ENCODE measurements around the gene PTGES. TPM values are rescaled to one million over a fixed set of nuclear protein-coding genes. Genes with fewer than 3 reads are reported as not detected.
"Not testable (repeated sequence)": the region's sequence is repeated elsewhere in the genome, so short reads cannot be mapped to it uniquely, and the experiment has no call there.

Gene PTGES
- total RNA-seq, 1 donor from 2014 or later = 0.12 TPM

DNA sequence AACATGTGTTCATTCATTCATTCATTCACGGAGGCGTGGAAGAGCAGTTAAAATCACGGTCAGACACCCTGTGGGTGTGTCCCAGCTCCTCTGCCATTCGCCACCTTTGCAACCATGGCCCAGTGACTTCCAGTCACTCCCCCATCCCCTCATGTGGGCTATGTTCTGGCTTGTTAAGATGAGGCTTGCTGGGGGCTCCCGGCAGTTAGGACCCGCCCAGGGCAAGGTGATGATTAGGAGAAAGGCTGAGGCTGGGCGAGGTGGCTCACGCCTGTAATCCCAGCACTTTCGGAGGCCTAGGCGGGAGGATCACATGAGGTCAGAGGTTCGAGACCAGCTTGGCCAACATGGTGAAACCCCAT, 24.9 kb upstream of the PTGES start:
- Mint-ChIP-seq H3K27me3 (peaks cover 18% of the 10 kb centered on the region), H3K4me3 (peak overlapping the region; percentile 58), H3K36me3 (ENCODE audit: low read depth) (no peaks in the 10 kb centered on the region), H3K9me3 (no peaks in the 10 kb centered on the region), H3K27ac (peak overlapping the region; percentile 53), H3K4me1 (peaks cover 12% of the 10 kb centered on the region)
- intact Hi-C loops (cut with micrococcal nuclease) = no loop called here
- DNase-seq = no peak

DNA sequence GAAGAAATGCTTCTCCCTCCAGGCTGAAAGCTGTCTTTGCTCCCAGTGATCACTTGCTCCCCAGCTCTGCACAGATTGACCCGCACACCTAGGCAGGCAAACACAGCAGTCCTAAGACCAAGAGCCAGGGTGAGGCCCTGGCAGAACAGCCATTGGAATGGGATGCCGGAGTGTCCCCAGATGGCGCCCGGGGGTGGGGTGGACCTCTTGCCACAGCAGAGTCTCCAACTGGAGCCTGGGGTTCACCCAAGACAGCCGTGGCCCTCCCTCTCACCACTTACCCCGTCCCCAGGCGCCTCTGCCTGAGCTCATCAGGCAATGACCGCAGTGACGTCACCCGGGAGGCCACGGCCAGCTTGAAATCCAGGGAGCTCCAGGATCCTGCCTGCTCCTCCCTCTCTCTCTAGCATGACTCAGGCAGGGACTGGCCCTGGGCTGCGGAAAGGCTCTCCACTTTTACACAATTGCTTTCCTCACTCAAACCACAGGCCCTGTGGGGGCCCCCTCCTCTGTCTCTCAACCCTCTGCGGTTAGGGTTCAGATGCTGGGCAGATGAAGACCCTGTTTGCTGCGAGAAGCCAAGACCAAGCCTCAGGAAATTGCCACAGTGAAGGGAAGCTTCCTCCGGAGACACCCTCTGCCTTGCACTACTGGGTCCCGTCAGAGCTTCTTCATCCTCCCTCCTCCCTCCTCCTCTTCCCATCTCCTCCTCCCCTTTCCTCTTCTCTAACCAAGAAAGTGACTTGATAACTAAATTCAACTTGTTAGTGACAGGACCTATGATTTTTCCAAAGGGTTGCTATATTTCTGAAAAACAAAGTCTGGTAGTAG, 24.3 kb upstream of the PTGES start:
- no peaks in the 10 kb centered on the region for H3K9me3 Mint-ChIP-seq
- H3K36me3 Mint-ChIP-seq (ENCODE audit: low read depth) = no peaks in the 10 kb centered on the region
- peak; percentile 80 for DNase-seq
- intact Hi-C loops (cut with micrococcal nuclease) = no loop called here
- H3K4me1 Mint-ChIP-seq = peaks cover 12% of the 10 kb centered on the region
- H3K27me3 Mint-ChIP-seq = peaks cover 18% of the 10 kb centered on the region
- peak overlapping the region; percentile 58 for H3K4me3 Mint-ChIP-seq
- H3K27ac Mint-ChIP-seq = peak overlapping the region; percentile 53

DNA sequence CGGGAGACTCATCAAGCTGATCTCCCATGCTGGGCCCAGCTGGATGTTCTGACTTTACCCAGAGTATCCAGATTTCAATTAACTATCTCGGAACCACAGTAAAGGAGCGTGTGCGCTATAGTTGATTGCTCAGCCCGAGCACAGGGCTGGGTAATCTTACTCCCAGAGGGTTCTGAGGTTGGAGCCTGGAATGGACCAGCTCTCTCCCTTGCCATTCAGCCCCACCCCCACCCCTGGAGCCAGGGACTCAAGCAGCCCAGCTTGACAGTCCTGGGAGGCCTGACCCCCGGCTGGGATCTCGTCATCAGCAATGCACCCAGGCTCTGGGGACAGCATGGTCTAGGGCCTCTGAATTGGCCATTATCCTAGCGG, 23.7 kb upstream of the PTGES start:
- peaks cover 18% of the 10 kb centered on the region for H3K27me3 Mint-ChIP-seq
- no peak overlapping the region for H3K27ac Mint-ChIP-seq
- peaks cover 12% of the 10 kb centered on the region for H3K4me1 Mint-ChIP-seq
- no peaks in the 10 kb centered on the region for H3K36me3 Mint-ChIP-seq (ENCODE audit: low read depth)
- DNase-seq = no peak
- no peaks in the 10 kb centered on the region for H3K9me3 Mint-ChIP-seq
- H3K4me3 Mint-ChIP-seq = no peak overlapping the region
- intact Hi-C loops (cut with micrococcal nuclease) = no loop called here

DNA sequence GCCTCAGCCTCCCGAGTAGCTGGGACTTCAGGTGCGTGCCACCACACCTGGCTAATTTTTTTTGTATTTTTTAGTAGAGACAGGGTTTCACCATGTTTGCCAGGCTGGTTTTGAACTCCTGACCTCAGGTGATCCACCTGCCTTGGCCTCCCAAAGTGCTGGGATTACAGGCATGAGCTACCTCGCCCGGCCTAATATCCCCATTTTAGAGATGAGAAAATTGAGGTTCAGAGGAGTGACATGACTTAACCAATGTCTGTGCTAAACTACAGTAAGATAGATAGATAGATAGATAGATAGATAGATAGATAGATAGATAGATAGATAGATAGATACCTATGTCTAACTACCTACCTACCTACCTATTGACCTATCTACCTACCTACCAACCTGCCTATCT, 23.3 kb upstream of the PTGES start:
- H3K27me3 Mint-ChIP-seq = peaks cover 18% of the 10 kb centered on the region
- DNase-seq; H3K9me3 Mint-ChIP-seq; H3K36me3 Mint-ChIP-seq (ENCODE audit: low read depth); intact Hi-C loops (cut with micrococcal nuclease); H3K4me3 Mint-ChIP-seq; H3K27ac Mint-ChIP-seq: not testable (repeated sequence)
- H3K4me1 Mint-ChIP-seq = peaks cover 12% of the 10 kb centered on the region

DNA sequence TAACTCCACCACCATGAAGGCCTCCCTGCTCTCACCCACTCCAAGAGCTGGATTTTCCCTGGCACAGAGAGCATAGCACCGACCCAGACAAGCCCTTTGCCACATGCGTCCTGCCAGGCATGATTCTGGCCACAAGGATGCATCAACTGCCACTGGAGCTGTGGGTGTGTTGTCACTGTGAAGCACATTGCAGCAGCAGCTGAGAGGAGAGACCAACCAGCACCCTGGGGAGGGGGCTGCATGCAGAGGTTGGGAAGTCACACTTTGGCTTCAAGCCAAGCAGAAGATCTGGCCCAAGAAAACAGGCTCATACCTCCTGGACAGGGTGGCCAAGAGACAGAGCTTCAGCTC, 22.6 kb upstream of the PTGES start:
- H3K4me1 Mint-ChIP-seq = peaks cover 12% of the 10 kb centered on the region
- intact Hi-C loops (cut with micrococcal nuclease) = no loop called here
- no peak for DNase-seq
- H3K27ac Mint-ChIP-seq = no peak overlapping the region
- H3K36me3 Mint-ChIP-seq (ENCODE audit: low read depth) = no peaks in the 10 kb centered on the region
- no peaks in the 10 kb centered on the region for H3K9me3 Mint-ChIP-seq
- no peak overlapping the region for H3K4me3 Mint-ChIP-seq
- peaks cover 16% of the 10 kb centered on the region for H3K27me3 Mint-ChIP-seq

DNA sequence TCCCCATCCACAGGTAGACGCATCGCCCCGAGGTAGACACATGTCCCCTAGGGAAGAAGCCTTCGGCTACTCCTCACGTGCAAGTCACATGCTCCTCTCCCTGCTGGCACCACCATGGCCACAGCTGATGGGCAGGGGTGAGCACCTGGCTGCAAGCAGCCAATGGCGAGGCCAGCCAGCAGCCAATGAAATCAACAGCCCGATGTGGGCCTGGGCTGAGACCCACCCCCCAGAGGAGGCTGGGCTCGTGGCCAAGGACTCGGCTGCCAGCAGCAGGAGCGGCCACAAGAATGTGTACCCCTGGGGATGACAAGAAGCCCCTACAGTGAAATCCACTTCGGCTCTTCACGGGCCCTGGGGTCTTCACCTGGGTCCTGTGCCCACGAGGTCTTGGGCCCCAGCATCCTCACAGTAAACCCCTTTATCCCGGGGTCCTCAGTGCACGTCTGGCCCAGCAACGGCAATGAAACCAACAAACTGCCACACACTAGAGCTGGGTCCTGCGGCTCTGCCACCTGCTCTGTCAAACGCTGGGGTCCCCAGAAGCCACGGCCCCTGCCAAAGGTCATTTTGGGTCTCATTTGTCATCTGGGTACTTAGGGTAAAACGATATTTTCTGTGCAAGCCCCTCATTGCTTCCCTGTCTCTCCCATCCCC, 22.1 kb upstream of the PTGES start:
- no peaks in the 10 kb centered on the region for H3K9me3 Mint-ChIP-seq
- H3K4me3 Mint-ChIP-seq = no peak overlapping the region
- no peak for DNase-seq
- no peak overlapping the region for H3K27ac Mint-ChIP-seq
- intact Hi-C loops (cut with micrococcal nuclease) = no loop called here
- H3K27me3 Mint-ChIP-seq = peaks cover 16% of the 10 kb centered on the region
- no peaks in the 10 kb centered on the region for H3K36me3 Mint-ChIP-seq (ENCODE audit: low read depth)
- H3K4me1 Mint-ChIP-seq = peaks cover 12% of the 10 kb centered on the region

DNA sequence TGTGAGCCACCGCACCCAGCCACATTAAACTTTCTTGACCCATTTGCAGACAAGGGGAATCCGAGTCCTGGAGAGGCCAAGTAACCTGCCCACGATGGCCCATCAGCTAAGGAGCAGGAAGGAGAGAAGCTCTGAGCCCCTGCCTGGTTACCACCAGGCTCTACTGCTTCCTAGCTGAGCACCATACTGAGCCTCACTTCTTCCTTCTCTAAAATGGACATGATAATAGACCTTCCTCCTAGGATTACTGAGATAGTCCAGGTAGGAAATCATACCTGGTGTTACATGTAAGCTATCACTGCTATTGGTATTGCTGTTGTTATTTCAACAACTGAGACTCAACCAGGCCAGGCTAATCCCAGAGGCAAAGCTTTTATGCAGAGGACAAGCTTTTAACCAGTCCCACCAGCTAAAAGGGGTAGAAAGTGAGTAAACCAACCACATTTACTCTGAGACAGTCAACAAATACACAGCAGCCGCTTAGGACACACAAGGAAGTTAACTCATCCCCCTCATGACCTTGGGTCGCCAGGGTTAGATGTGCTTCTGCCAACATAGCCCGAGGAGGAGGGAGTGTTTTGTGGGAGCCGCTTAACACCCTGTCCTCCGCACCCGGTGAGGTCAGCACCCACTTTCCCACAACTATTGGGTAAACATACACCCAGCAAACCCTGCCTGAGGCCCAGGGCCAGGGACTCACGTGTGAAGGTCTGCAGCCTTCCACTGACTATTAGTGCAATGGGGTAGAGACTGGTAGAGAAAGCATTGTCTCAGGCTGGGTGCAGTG, 20.6 kb upstream of the PTGES start:
- Mint-ChIP-seq H3K27ac (no peak overlapping the region), H3K36me3 (ENCODE audit: low read depth) (no peaks in the 10 kb centered on the region)

DNA sequence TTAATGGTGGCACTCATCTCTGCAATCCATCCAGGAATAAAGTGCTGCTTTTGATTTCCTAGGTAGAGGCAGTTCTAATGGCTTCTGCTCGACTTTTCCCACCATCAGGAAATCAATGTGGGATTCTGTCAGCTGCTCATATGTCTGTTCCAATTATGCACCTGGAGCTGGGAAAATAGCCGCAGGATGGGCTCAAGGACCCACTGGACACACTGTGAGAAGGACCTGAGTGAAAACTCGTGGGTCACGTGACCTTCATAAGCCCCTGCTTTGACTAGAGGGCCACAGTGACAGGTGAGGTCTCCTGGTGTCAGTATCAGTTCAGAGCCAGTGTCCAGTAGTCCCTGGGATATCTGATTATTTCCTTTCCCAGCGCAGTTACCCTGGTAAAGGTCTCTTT, 17.9 kb upstream of the PTGES start:
- H3K4me3 Mint-ChIP-seq = no peak overlapping the region
- H3K27ac Mint-ChIP-seq = no peak overlapping the region
- no peaks in the 10 kb centered on the region for H3K4me1 Mint-ChIP-seq
- intact Hi-C loops (cut with micrococcal nuclease) = no loop called here
- H3K27me3 Mint-ChIP-seq = peaks cover 9% of the 10 kb centered on the region
- no peak for DNase-seq
- H3K36me3 Mint-ChIP-seq (ENCODE audit: low read depth) = no peaks in the 10 kb centered on the region
- no peaks in the 10 kb centered on the region for H3K9me3 Mint-ChIP-seq

More for the DNA sequence above, 20.6 kb upstream of the PTGES start:
- intact Hi-C loops (cut with micrococcal nuclease) = no loop called here
- peaks cover 12% of the 10 kb centered on the region for H3K4me1 Mint-ChIP-seq
- H3K9me3 Mint-ChIP-seq = no peaks in the 10 kb centered on the region
- DNase-seq = no peak
- H3K27me3 Mint-ChIP-seq = peaks cover 12% of the 10 kb centered on the region
- no peak overlapping the region for H3K4me3 Mint-ChIP-seq

DNA sequence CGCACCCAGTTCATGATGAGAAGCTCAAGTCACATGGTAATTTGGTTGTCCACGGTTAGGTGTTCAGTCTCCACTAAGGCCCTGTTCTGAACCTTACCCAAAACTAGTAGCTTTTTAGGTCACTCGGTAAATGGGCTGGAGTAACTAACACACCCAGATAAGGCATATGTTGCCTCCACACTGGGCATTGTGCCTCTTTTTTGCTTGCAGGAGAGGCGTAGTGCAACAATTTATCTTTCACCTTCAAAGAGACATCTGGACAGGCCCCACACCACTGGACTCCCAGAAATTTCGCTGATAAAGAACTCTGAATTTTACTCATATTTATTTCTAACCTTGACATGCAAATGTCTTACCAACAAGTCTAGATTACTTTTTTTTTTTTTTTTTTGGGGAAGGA, 16.8 kb upstream of the PTGES start:
- no peak overlapping the region for H3K4me3 Mint-ChIP-seq
- peaks cover 7% of the 10 kb centered on the region for H3K27me3 Mint-ChIP-seq
- no peaks in the 10 kb centered on the region for H3K4me1 Mint-ChIP-seq
- intact Hi-C loops (cut with micrococcal nuclease) = no loop called here
- H3K27ac Mint-ChIP-seq = no peak overlapping the region
- H3K9me3 Mint-ChIP-seq = no peaks in the 10 kb centered on the region
- H3K36me3 Mint-ChIP-seq (ENCODE audit: low read depth) = no peaks in the 10 kb centered on the region
- no peak for DNase-seq

DNA sequence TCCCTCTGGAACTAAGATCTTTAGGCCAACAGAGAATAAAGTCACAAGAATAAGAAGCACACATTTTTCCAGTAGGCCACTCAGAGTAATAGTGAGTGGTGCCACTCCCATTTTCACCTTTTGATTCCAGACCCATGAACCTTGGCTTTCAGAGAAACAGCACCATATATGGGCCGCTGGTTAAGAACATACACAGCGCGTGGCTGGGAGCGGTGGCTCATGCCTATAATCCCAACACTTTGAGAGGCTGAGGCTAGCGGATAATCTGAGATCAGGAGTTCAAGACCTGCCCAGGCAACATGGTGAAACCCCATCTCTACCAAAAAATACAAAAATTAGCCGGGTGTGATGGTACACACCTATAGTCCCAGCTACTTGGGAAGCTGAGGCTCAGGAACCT, 15.6 kb upstream of the PTGES start:
- Mint-ChIP-seq H3K4me1 (no peaks in the 10 kb centered on the region), H3K27ac (no peak overlapping the region), H3K36me3 (ENCODE audit: low read depth) (no peaks in the 10 kb centered on the region), H3K4me3 (no peak overlapping the region), H3K9me3 (no peaks in the 10 kb centered on the region), H3K27me3 (peaks cover 4% of the 10 kb centered on the region)
- intact Hi-C loops (cut with micrococcal nuclease) = no loop called here
- DNase-seq = no peak

DNA sequence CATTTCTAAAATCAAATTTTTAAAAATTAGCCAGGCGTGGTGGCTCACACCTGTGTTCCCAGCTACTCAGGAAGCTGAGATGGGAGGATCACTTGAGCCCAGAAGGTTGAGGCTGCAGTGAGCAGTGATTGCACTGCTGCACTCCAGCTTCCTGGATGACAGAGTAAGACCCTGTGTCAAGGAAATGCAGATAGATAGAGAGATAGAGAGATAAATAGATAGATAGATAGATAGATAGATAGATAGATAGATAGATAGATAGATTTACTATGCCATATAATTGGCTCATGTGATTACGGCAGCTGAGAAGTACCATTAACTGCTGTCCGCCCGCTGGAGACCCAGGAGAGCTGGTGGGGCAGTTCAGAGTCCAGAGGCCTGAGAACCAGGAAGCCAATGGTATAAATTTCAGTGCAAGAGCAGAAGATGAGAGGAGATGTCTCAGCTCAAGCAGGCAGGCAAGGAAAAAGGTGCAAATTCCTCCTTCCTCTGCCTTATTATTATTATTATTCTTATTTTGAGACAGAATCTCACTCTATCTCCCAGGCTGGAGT, 13.0 kb upstream of the PTGES start:
- Mint-ChIP-seq H3K27ac (no peak overlapping the region), H3K36me3 (ENCODE audit: low read depth) (no peaks in the 10 kb centered on the region), H3K4me1 (no peaks in the 10 kb centered on the region), H3K4me3 (no peak overlapping the region), H3K9me3 (no peaks in the 10 kb centered on the region), H3K27me3 (peaks cover 4% of the 10 kb centered on the region)
- intact Hi-C loops (cut with micrococcal nuclease) = no loop called here
- no peak for DNase-seq

DNA sequence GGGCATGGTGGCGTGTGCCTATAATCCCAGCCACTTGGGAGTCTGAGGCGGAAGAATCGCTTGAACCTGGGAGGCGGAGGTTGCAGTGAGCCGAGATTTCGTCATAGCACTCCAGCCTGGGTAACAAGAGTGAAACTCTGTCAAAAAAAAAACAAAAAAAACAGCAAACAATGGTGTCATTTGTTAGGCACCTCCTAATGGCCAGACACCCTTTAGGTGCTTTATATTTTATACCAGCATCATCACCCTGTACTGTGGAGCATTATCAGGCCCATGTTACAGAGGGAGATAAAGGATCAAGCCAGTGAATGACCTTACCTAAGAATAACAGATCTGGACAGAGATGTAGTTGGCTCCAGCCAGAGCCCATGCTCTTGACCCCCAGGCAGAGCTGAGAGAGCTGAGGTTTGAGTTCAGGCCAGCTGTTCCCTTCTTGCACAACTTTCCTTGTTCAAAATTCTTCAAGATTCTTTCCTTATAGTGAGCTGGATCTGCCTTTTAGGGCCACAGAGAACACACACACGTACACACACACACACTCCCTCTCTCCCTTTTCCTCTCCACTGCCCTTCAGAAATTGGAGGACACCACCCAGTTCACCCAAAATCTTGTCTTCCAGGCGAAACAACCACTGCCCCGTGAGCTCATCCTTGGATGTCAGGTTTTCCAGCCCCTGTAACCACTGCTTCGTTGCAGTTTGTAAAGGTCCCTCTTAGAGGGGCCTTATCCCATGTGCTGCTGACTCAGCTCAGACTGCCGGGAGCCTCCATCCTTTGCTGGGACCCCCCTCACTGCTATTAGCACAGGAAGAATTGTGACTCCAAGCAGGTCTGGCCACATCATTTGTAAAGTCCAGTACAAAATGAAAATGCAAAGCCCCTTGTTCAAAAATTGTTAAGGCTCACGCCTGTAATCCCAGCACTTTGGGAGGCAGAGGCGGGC, 10.4 kb upstream of the PTGES start:
- Mint-ChIP-seq H3K9me3 (no peaks in the 10 kb centered on the region), H3K4me1 (peaks cover under 1% of the 10 kb centered on the region), H3K27ac (no peak overlapping the region), H3K27me3 (peaks cover 4% of the 10 kb centered on the region), H3K36me3 (ENCODE audit: low read depth) (no peaks in the 10 kb centered on the region), H3K4me3 (no peak overlapping the region)
- intact Hi-C loops (cut with micrococcal nuclease) = no loop called here
- DNase-seq = no peak

DNA sequence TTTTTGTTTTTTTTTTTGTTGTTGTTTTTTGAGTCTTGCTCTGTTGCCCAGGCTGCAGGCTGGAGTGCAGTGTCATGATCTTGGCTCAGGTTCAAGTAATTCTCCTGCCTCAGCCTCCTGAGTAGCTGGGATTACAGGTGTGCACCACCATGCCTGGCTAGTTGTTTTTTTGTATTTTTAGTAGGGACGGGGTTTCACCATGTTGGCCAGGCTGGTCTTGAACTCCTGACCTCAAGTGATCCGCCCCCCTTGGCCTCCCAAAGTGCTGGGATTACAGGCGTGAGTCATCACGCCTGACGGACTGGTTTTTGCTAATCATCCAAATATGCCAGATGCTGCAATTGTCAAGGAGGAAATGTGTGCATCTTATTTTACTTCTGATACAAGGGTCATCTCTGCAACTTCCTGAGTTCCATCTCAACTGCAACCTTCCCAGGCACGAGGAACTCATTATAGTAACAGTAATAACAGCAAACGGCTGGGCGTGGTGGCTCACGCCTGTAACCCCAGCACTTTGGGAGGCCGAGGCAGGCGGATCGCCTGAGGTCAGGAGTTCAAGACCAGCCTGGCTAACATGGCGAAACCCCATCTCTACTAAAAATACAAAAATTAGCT, 9.6 kb upstream of the PTGES start:
- H3K9me3 Mint-ChIP-seq; H3K36me3 Mint-ChIP-seq (ENCODE audit: low read depth); H3K4me3 Mint-ChIP-seq; H3K4me1 Mint-ChIP-seq; H3K27me3 Mint-ChIP-seq; H3K27ac Mint-ChIP-seq; intact Hi-C loops (cut with micrococcal nuclease); DNase-seq: not testable (repeated sequence)
